ENCODE measurements around the gene SMYD3. TPM values are rescaled to one million over a fixed set of nuclear protein-coding genes. Genes with fewer than 3 reads are reported as not detected.

The SMYD3 gene
- total RNA-seq, 6 experiments from 2014 or later: 6.3 to 10.0 (median 6.6) TPM

DNA sequence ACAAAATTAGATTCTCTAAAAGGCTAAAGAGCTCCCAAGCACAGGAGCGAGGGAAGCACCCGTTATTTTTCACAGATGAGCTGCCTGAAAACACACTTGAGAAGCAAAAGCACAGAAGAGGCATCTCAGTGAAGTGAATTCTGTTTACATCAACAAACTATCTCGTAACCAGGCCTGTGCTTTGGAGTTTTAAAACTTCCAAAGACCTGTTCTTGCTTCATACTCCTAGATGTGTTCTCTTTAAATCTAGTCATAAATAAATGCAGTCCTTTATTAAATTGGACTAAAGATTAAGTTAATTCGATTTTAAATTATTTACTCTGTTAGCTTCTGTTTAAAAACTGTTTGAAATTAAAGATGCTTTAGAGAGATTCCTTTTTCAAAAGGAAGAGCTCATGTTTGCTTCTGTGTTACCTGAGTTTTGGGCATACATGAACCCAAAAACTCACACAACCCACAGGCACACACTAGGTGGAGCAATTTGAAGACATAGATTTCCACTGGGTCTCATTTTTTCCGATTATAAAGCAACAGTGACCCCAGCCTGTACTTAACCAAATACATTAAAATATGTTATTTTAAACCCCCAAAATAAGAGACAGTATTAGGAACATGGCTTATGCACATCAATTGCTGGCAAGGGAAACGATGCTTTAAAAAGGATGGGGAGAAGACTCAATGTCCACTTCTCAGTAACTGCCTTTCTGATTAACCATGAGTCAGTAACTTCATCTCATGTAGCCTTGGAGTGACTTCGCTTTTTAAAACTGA is 648.2 kb downstream of the SMYD3 start:
- ATAC-seq (no peak), DNase-seq (no peak)
- Histone ChIP-seq H3K27me3 (no peaks in the 10 kb centered on the region), H3K27ac (no peak overlapping the region), H3K4me1 (no peaks in the 10 kb centered on the region), H3K9me3 (no peaks in the 10 kb centered on the region), H3K36me3 (no peaks in the 10 kb centered on the region), H3K4me3 (no peak overlapping the region)
- intact Hi-C loops (cut with DNase I): no loop called here
- TF ChIP-seq POLR2A (IDR thresholded peaks at IDR 0.05): no peak
- TF ChIP-seq, protein P1, sequence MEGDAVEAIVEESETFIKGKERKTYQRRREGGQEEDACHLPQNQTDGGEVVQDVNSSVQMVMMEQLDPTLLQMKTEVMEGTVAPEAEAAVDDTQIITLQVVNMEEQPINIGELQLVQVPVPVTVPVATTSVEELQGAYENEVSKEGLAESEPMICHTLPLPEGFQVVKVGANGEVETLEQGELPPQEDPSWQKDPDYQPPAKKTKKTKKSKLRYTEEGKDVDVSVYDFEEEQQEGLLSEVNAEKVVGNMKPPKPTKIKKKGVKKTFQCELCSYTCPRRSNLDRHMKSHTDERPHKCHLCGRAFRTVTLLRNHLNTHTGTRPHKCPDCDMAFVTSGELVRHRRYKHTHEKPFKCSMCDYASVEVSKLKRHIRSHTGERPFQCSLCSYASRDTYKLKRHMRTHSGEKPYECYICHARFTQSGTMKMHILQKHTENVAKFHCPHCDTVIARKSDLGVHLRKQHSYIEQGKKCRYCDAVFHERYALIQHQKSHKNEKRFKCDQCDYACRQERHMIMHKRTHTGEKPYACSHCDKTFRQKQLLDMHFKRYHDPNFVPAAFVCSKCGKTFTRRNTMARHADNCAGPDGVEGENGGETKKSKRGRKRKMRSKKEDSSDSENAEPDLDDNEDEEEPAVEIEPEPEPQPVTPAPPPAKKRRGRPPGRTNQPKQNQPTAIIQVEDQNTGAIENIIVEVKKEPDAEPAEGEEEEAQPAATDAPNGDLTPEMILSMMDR (IDR thresholded peaks at IDR 0.05): peak in 1 of 4 donors; percentile 7
- WGBS (ENCODE audit: insufficient coverage, low coverage, low lambda C conversion rate, missing lambda C conversion rate): 82% methylated on average over 7 of the region's 7 CpGs

DNA sequence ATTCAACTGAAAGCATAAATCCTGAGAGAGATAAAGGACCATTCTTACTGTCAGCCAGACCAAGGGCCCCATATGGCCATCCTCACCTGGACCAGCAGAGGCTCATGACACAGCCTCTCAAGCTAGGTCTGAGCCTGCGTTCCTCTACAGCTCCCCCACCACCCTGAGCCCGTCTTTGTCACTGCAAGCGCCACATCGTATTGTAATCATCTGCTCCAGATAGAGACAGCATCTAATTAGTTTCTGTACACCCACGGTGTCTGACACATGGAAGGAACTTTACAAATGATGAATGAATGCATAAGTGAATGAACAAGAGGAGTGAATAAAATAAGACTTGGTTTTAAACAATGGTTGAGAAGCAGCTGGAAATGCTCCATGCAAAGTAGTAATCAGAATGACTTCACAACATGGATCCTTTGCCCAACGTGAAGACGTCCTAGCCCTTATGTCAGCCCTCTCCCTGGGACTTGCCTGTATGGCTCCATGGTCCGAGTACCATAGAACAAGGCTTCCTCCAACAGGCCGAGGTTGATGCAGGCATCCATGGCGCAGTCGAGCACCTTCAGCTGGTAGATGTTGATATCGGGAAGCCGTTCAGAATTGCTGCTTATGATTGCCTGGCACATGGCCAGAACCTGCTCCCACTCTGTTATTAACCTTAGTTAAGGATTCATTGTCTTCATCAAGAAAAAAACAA is 648.9 kb downstream of the SMYD3 start:
- Histone ChIP-seq H3K4me3 (no peak overlapping the region), H3K27me3 (no peaks in the 10 kb centered on the region), H3K9me3 (no peaks in the 10 kb centered on the region), H3K36me3 (no peaks in the 10 kb centered on the region), H3K27ac (no peak overlapping the region), H3K4me1 (no peaks in the 10 kb centered on the region)
- ATAC-seq: no peak
- no peak for DNase-seq
- intact Hi-C loops (cut with DNase I): no loop called here
- no peak for TF ChIP-seq POLR2A (IDR thresholded peaks at IDR 0.05)
- TF ChIP-seq, protein P1 (IDR thresholded peaks at IDR 0.05): no peak
- WGBS (ENCODE audit: insufficient coverage, low coverage, low lambda C conversion rate, missing lambda C conversion rate): 77% methylated on average over 7 of the region's 13 CpGs

DNA sequence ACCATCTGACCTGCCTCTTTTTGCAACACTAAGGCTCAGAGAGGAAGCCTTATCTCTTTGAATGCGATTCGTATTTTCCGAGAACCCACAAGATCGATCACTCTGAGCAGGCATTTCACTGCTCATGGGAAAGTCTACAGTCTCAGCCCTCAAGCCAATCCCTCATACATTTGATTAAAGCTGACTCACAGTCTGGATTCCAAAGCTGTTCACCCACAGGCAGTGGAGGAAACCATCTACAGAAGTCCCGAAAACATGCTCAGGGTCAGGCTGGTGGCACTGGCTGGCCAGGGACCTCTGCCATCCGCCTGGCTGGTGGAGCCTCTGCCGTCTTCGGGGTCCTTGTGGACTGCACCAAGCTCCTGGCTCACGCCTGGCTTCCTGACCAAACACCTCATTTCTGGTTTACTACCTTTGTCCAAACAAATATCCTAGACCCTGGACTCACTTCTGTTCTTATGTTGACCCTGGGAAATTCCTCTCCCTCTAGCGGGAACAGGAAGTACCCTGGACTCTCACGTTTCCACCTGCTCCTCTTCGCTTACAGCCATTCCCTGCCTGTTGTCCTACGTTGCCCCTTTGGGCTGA is 650.0 kb downstream of the SMYD3 start:
- Histone ChIP-seq H3K4me1 (no peaks in the 10 kb centered on the region), H3K36me3 (no peaks in the 10 kb centered on the region), H3K27ac (no peak overlapping the region), H3K9me3 (no peaks in the 10 kb centered on the region), H3K27me3 (no peaks in the 10 kb centered on the region), H3K4me3 (no peak overlapping the region)
- DNase-seq (no peak), ATAC-seq (peak in 1 of 4 donors; percentile 12)
- intact Hi-C loops (cut with DNase I): no loop called here
- TF ChIP-seq, protein P1 (IDR thresholded peaks at IDR 0.05): no peak
- TF ChIP-seq POLR2A (IDR thresholded peaks at IDR 0.05): no peak
- 80% methylated on average over 10 of the region's 13 CpGs for WGBS (ENCODE audit: insufficient coverage, low coverage, low lambda C conversion rate, missing lambda C conversion rate)

DNA sequence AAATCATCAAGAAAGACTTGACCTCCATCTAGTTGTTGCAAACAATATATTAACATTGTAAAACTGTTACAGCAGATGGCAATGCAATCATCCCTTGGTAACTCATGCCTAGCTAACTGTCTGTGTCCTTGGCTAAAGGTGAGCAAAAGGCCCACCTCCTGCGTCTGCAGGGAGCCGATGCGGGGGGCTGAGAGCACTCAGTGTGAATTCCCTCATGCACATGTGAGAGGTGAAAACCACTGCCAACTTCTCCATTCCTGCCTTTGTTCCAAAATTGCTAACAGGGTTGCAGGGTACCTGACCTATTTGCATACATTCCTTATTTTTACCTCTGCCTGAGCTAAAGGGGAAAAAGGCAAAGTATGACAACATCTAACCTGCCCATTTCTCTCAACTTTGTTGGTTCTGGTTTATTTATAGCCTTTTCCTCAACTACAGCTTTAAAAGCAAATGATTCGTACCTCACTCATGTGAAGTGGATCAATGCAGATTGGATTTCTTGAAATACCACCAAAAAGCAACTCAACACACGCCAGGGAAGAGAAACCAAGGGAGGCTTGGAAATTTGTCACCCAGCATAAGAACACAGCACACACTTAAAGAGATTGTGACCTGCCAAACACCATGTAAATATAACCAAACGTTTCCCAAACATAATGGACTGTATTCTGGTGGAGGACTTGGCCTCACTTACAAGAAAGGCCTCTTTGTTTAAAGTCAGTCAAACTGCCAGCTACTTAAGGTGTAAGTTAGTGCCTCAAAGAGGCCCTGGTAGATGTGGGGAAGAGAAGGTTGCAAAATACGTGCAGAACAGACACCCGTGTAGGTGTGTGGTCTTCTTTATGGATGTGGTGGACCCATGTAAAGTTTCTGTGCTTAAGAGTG is 651.0 kb downstream of the SMYD3 start:
- Histone ChIP-seq H3K4me1 (no peaks in the 10 kb centered on the region), H3K27ac (no peak overlapping the region), H3K9me3 (no peaks in the 10 kb centered on the region), H3K27me3 (no peaks in the 10 kb centered on the region), H3K4me3 (no peak overlapping the region), H3K36me3 (no peaks in the 10 kb centered on the region)
- ATAC-seq (no peak), DNase-seq (no peak)
- WGBS (ENCODE audit: insufficient coverage, low coverage, low lambda C conversion rate, missing lambda C conversion rate): 85% methylated on average over 7 of the region's 8 CpGs
- TF ChIP-seq POLR2A (IDR thresholded peaks at IDR 0.05): no peak
- TF ChIP-seq, protein P1 (IDR thresholded peaks at IDR 0.05): no peak
- intact Hi-C loops (cut with DNase I): no loop called here
